Ishikawa (cell line): ENCODE data around the gene SLC39A9.

Experiments
- CEBPB ChIP-seq: IDR thresholded peaks from 2 replicates; pipeline ENCODE4 v1.6.1; 2012
- EP300 ChIP-seq: IDR thresholded peaks from 2 replicates; pipeline ENCODE4 v1.6.1; 2012; ENCODE audit warnings: borderline replicate concordance
- FOXM1 ChIP-seq: IDR thresholded peaks from 2 replicates; pipeline ENCODE4 v1.6.1; 2012; ENCODE audit warnings: low read depth, borderline replicate concordance
- RAD21 ChIP-seq: IDR thresholded peaks from 2 replicates; pipeline ENCODE4 v1.6.1; 2012; ENCODE audit warnings: low read depth
- TAF1 ChIP-seq: IDR thresholded peaks from 2 replicates; pipeline ENCODE4 v1.6.1; 2012; ENCODE audit warnings: low read depth, mild to moderate bottlenecking
- TCF12 ChIP-seq: IDR thresholded peaks from 2 replicates; pipeline ENCODE4 v1.6.1; 2012; ENCODE audit warnings: low read depth
- YY1 ChIP-seq: IDR thresholded peaks from 2 replicates; pipeline ENCODE4 v1.6.1; 2012; ENCODE audit warnings: low read depth
- TF ChIP-seq, protein P1 (sequence below): IDR thresholded peaks from 2 replicates; pipeline ENCODE4 v1.6.1; 2012; ENCODE audit warnings: low read depth, mild to moderate bottlenecking
- TF ChIP-seq, protein P2 (sequence below): IDR thresholded peaks from 2 replicates; pipeline ENCODE4 v1.6.1; 2012

DNA sequence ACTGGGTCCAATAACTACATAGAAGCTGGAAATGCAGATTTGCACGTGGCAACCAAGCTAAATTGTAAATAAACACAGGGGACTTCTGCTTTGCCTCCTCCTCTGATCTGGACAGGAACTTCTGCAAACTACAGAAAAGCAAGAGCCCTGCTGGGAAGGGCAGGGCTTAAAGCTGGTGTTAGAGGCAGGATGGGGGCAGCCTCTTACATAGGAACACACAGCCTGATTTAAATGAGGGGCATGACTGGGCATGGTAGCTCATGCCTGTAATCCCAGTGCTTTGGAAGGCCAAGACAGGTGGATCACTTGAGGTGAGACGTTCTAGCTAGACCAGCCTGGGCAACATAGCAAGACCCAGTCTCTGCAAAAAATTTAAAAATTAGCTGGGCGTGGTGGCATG is 47.1 kb upstream of the SLC39A9 start:
- TF ChIP-seq YY1 (no peak), EP300 (no peak), FOXM1 (no peak), TCF12 (no peak), TAF1 (no peak), RAD21 (no peak), CEBPB (no peak)
- TF ChIP-seq, protein P1, sequence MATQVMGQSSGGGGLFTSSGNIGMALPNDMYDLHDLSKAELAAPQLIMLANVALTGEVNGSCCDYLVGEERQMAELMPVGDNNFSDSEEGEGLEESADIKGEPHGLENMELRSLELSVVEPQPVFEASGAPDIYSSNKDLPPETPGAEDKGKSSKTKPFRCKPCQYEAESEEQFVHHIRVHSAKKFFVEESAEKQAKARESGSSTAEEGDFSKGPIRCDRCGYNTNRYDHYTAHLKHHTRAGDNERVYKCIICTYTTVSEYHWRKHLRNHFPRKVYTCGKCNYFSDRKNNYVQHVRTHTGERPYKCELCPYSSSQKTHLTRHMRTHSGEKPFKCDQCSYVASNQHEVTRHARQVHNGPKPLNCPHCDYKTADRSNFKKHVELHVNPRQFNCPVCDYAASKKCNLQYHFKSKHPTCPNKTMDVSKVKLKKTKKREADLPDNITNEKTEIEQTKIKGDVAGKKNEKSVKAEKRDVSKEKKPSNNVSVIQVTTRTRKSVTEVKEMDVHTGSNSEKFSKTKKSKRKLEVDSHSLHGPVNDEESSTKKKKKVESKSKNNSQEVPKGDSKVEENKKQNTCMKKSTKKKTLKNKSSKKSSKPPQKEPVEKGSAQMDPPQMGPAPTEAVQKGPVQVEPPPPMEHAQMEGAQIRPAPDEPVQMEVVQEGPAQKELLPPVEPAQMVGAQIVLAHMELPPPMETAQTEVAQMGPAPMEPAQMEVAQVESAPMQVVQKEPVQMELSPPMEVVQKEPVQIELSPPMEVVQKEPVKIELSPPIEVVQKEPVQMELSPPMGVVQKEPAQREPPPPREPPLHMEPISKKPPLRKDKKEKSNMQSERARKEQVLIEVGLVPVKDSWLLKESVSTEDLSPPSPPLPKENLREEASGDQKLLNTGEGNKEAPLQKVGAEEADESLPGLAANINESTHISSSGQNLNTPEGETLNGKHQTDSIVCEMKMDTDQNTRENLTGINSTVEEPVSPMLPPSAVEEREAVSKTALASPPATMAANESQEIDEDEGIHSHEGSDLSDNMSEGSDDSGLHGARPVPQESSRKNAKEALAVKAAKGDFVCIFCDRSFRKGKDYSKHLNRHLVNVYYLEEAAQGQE = no peak
- TF ChIP-seq, protein P2, sequence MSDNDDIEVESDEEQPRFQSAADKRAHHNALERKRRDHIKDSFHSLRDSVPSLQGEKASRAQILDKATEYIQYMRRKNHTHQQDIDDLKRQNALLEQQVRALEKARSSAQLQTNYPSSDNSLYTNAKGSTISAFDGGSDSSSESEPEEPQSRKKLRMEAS = no peak
